GM12872 (cell line): ENCODE measurements around the gene WNT10A.

Experiments
- CTCF ChIP-seq: IDR thresholded peaks from 3 replicates; pipeline ENCODE4 v1.5.1; 2011; ENCODE audit warnings: low read depth, mild to moderate bottlenecking, low read length, moderate library complexity; ENCODE audit not compliant: insufficient read depth

Gene WNT10A

GRCh38 chr2:218893349-218894150, 12.9 kb downstream of the WNT10A start:
- TF ChIP-seq CTCF, result no peak

DNA sequence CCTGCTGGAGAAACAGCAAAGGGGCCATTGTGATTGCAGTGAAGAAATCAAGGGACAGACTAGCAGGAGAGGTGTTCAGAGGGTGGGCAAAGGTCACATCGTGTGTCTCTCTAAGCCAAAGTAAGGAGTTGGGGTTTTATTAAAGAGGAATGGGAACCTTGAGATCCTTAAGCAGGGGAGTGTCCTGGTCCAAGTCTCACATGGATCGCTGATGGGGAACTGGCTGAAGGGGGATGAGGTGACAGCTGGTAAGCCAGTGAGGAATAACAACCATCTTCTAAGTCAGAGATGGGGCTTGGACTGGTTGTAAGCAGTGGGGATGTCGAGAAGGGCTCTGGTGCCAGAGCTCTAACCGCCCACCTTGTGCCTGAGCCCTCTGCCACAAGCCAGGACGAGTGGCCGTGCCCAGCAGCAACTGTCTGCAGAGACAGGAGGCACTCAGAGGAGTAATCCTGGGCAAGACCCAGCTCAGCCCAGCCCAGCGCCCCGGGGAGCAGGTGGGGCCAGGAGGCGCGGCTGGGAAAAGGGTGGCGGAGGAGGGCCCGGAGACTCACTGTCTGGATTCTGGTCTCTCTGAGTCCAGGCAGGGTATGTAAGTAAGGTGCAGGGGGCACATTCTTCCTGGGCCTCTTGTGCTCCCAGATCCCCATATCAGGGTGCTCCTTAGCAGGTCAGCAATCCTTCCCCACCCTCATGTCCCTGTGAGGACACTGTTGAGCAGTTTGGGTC, 13.7 kb downstream of the WNT10A start:
- no peak for TF ChIP-seq CTCF

DNA sequence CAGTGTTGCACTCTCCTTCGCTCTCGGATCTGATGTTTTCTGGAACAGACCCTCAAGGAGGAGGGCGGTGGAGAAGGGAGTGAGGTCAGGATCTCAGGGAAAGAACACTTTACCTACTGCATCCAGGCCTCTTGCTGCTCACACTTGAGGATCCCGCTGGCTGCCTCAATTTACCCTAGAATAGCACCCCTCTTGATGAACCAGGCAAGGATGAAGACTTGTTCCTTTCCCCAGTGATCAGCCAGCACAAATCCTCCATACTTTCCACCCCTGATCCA, 14.2 kb downstream of the WNT10A start:
- TF ChIP-seq CTCF, result no peak

DNA sequence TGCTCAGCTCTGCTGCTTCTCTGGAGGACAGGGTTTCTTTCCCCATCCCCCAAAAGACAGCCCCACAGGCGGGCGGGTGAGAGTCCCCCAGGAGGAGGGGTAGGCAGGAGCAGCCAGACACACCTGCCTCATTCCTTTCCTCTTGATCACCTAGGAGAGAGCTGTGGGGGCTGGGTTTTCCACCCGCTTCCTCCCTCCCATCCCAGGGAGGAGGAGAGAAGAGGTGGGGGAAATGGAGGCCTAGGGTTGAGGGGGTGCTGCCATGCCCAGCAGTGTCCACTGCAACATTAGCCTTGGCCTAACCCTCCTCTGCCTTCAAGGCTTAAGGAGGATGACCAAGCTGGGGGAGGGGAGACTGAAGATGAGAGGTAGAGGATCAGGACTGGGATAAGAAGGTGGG, 14.7 kb downstream of the WNT10A start:
- no peak for TF ChIP-seq CTCF

DNA sequence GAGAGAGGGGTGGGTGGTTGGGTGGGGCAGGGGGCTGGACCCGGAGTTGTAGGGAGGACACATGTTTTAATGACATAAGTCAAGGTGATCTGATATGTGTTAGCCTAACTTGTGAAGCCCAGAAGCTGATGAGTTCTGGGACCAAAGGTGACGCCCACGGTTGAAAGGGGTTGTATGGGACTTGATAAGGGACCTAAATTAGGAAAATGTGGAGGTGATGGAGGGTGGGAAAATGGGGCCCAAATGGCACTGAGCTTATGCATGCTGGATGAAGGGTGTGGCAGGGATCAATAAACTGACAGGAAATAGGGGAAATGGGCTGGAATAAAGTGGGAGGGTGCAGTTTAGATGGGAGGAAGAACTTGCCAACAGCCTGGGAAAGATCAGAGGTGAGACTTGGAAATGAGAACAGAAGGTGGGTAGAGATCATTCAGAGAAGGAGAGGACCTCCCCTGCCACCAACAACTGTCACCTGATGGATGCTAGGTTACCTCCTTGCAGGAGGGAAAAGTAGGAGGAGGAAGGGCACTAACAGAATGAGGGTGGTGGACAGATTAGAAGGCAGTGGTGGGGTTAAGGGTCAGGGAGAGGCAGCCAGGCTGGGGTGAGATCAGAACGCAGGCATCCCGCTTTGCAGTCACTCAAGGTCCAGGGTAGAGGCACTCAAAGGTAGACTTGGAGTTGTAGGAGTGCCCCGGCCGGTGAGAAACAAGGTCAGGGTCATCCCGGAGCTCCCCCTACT, 15.3 kb downstream of the WNT10A start:
- no peak for TF ChIP-seq CTCF

GRCh38 chr2:218896501-218897393, 16.1 kb downstream of the WNT10A start:
- 0 out of 3 replicates have a peak, but pooled peaks have one; percentile 23 for TF ChIP-seq CTCF
